ENCODE measurements around the gene DUSP6. TPM values are rescaled to one million over a fixed set of nuclear protein-coding genes. Genes with fewer than 3 reads are reported as not detected.

The DUSP6 gene
- total RNA-seq, 1 experiment from 2014 or later: 20.3 TPM

DNA sequence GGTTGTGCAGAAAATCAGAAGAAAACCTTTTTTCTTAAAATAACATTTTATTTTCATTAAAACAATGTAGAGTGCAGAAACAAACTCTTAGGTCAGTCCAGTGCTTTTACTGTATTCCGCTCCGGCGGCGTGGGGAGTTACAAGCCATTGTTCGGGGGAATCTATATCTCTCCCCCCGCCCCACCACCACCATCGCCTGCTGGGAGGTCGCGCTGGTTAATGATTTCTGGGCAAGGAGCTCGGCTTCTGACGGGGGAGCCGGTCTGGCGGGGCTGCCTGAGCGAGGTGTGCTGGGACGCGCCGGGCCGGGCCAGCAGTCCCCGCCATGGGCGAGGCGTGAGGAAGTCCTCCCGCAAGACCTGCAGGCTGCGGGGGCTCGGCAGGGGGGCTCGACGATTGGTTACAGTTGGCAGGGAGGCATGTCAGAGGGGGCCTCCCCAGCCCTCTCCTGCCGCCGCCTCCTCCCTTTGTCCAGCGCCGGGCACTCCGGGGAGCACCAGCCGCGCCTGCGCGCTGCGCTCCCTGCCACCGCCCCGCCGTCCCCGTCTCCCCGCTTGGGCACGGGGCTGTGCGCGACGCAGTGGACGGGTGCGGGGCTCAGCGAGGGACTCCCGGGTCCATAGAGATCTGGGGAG, 1.0 kb upstream of the DUSP6 start:
- H3K9me3 ChIP-seq (ENCODE audit: control insufficient read depth, insufficient read depth, low read depth, low read length): no peaks in the 10 kb centered on the region
- no peak for DNase-seq (ENCODE audit: low read depth, low spot score)
- peak; percentile 75 for ATAC-seq
- H3K36me3 ChIP-seq (ENCODE audit: control insufficient read depth, insufficient read depth, low read length): peaks cover 4% of the 10 kb centered on the region; the same call in 1 of the 2 replicates
- peak overlapping the region; percentile 86 for H3K27ac ChIP-seq (ENCODE audit: low read length)
- H3K27me3 ChIP-seq (ENCODE audit: control insufficient read depth, insufficient read depth, low read length): no peaks in the 10 kb centered on the region
- CTCF ChIA-PET: interaction anchor here (0.6 to 1.2 kb wide), 2 partner anchors 10 to 77 kb away, joined by 6 to 8 read pairs; no protein-coding TSS in a partner anchor
- TF ChIP-seq, protein P1, sequence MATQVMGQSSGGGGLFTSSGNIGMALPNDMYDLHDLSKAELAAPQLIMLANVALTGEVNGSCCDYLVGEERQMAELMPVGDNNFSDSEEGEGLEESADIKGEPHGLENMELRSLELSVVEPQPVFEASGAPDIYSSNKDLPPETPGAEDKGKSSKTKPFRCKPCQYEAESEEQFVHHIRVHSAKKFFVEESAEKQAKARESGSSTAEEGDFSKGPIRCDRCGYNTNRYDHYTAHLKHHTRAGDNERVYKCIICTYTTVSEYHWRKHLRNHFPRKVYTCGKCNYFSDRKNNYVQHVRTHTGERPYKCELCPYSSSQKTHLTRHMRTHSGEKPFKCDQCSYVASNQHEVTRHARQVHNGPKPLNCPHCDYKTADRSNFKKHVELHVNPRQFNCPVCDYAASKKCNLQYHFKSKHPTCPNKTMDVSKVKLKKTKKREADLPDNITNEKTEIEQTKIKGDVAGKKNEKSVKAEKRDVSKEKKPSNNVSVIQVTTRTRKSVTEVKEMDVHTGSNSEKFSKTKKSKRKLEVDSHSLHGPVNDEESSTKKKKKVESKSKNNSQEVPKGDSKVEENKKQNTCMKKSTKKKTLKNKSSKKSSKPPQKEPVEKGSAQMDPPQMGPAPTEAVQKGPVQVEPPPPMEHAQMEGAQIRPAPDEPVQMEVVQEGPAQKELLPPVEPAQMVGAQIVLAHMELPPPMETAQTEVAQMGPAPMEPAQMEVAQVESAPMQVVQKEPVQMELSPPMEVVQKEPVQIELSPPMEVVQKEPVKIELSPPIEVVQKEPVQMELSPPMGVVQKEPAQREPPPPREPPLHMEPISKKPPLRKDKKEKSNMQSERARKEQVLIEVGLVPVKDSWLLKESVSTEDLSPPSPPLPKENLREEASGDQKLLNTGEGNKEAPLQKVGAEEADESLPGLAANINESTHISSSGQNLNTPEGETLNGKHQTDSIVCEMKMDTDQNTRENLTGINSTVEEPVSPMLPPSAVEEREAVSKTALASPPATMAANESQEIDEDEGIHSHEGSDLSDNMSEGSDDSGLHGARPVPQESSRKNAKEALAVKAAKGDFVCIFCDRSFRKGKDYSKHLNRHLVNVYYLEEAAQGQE (IDR thresholded peaks at IDR 0.05; ENCODE audit: insufficient read depth in 1 of 2, low read depth in 2 of 2, low read length in 1 of 2): no peak
- TF ChIP-seq POLR2AphosphoS5 (IDR thresholded peaks at IDR 0.05; ENCODE audit: low read depth, low read length) (no peak), TCF7L2 (IDR thresholded peaks at IDR 0.05; ENCODE audit: low read depth, low read length) (no peak), SIN3A (IDR thresholded peaks at IDR 0.05; ENCODE audit: borderline replicate concordance, insufficient read depth, low read depth, low read length) (no peak)
- TF ChIP-seq, protein P2, sequence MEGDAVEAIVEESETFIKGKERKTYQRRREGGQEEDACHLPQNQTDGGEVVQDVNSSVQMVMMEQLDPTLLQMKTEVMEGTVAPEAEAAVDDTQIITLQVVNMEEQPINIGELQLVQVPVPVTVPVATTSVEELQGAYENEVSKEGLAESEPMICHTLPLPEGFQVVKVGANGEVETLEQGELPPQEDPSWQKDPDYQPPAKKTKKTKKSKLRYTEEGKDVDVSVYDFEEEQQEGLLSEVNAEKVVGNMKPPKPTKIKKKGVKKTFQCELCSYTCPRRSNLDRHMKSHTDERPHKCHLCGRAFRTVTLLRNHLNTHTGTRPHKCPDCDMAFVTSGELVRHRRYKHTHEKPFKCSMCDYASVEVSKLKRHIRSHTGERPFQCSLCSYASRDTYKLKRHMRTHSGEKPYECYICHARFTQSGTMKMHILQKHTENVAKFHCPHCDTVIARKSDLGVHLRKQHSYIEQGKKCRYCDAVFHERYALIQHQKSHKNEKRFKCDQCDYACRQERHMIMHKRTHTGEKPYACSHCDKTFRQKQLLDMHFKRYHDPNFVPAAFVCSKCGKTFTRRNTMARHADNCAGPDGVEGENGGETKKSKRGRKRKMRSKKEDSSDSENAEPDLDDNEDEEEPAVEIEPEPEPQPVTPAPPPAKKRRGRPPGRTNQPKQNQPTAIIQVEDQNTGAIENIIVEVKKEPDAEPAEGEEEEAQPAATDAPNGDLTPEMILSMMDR (IDR thresholded peaks at IDR 0.05): no peak
- POLR2A ChIA-PET: no interaction called here
- H3K4me1 ChIP-seq (ENCODE audit: control insufficient read depth, insufficient read depth, low read length): peaks cover 22% of the 10 kb centered on the region
- H3K4me3 ChIP-seq (ENCODE audit: low read depth in 2 of 2, low read length in 2 of 2): peak overlapping the region; percentile 86 to 88
- in situ Hi-C loops (cut with HindIII; ENCODE audit: low pct_unique_long_range_greater_than_20kb, low sequenced_read_pairs): no loop called here
- intact Hi-C loops (cut with micrococcal nuclease; ENCODE audit: unreplicated experiment): loop anchor here (2.0 to 10.0 kb wide), 4 partner anchors 109 to 336 kb away; partner anchors contain the start of gene GALNT4
- BruUV-seq (replicated peaks): no TSS peak

DNA sequence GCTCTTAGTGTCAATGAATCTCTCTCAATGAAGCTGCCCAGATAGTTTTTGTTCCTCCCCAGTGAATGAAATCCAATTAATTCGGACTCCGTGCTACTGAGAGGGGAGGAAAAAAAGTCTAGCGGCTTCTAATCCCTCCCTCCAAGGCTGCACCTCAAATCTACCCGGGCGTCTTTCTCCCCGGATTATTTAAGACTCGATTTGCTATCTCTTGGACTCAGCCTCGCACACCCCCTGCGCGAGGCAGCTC, 134 bp downstream of the DUSP6 start:
- no TSS peak for BruUV-seq (replicated peaks)
- no peak; the same call in 1 of the 2 replicates for ATAC-seq
- TF ChIP-seq, protein P2 (IDR thresholded peaks at IDR 0.05): no peak
- no peak for TF ChIP-seq POLR2AphosphoS5 (IDR thresholded peaks at IDR 0.05; ENCODE audit: low read depth, low read length)
- ChIA-PET CTCF (interaction anchor here (1.2 kb wide), 1 partner anchor 11 kb away, joined by 8 read pairs; no protein-coding TSS in a partner anchor), POLR2A (interaction anchor here (0.6 to 0.8 kb wide), 3 partner anchors 39 to 289 kb away, joined by 3 to 5 read pairs (median 3); no protein-coding TSS in a partner anchor)
- intact Hi-C loops (cut with micrococcal nuclease; ENCODE audit: unreplicated experiment) (loop anchor here (2.0 to 10.0 kb wide), 4 partner anchors 110 to 335 kb away; partner anchors contain the start of gene GALNT4), in situ Hi-C loops (cut with HindIII; ENCODE audit: low pct_unique_long_range_greater_than_20kb, low sequenced_read_pairs) (no loop called here)
- peaks cover 28% of the 10 kb centered on the region for H3K4me1 ChIP-seq (ENCODE audit: control insufficient read depth, insufficient read depth, low read length)
- H3K27me3 ChIP-seq (ENCODE audit: control insufficient read depth, insufficient read depth, low read length): no peaks in the 10 kb centered on the region
- peak overlapping the region; percentile 86 to 88 for H3K4me3 ChIP-seq (ENCODE audit: low read depth in 2 of 2, low read length in 2 of 2)
- H3K9me3 ChIP-seq (ENCODE audit: control insufficient read depth, insufficient read depth, low read depth, low read length): no peaks in the 10 kb centered on the region
- peak overlapping the region; percentile 86 for H3K27ac ChIP-seq (ENCODE audit: low read length)
- no peak for DNase-seq (ENCODE audit: low read depth, low spot score)
- H3K36me3 ChIP-seq (ENCODE audit: control insufficient read depth, insufficient read depth, low read length): peaks cover 4% of the 10 kb centered on the region; the same call in 1 of the 2 replicates

Data from Panc1 (cell line).